Rectal smooth muscle tissue (tissue), 1 donor: ENCODE data around the gene RAB8A.
"Not testable (repeated sequence)": the region's sequence is repeated elsewhere in the genome, so short reads cannot be mapped to it uniquely, and the experiment has no call there.

Source experiments
- H3K27ac ChIP-seq: one replicate; pipeline ENCODE4 v1.7.0; 2013; ENCODE audit warnings: low read depth, low read length, inconsistent platforms
- H3K27me3 ChIP-seq: one replicate; pipeline ENCODE4 v1.7.0; 2013; ENCODE audit warnings: low read length; ENCODE audit not compliant: control insufficient read depth, insufficient read depth
- H3K36me3 ChIP-seq: one replicate; pipeline ENCODE4 v1.7.0; 2013; ENCODE audit warnings: low read length; ENCODE audit not compliant: control insufficient read depth, insufficient read depth
- H3K4me1 ChIP-seq: one replicate; pipeline ENCODE4 v1.7.0; 2013; ENCODE audit warnings: low read length; ENCODE audit not compliant: control insufficient read depth, insufficient read depth
- H3K4me3 ChIP-seq: one replicate; pipeline ENCODE4 v1.7.0; 2013; ENCODE audit warnings: low read length
- H3K9ac ChIP-seq: one replicate; pipeline ENCODE4 v1.7.0; 2013; ENCODE audit warnings: low read length

Gene RAB8A

DNA sequence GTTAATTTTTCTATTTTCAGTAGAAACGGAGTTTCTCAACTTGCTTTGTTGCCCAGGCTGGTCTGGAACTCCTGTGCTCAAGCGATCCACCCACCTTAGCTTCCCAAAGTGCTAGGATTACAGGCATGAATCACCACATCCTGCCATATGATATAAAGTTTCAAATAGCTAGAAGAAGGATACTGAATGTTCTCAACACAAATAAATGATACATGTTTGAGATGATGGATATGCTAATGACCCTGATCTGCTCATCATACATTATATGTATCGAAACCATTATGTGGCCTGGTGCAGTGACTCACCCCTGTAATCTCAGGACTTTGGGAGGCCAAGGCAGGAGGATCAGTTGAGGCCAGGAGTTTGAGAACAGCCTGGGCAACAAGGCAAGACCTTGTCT, 50.2 kb downstream of the RAB8A start:
- H3K9ac ChIP-seq, result no peak overlapping the region
- no peaks in the 10 kb centered on the region for H3K36me3 ChIP-seq

GRCh38 chr19:16164222-16164890, 52.7 kb downstream of the RAB8A start:
- no peak overlapping the region for H3K27ac ChIP-seq
- no peak overlapping the region for H3K9ac ChIP-seq
- no peaks in the 10 kb centered on the region for H3K27me3 ChIP-seq
- no peak overlapping the region for H3K4me3 ChIP-seq
- no peaks in the 10 kb centered on the region for H3K4me1 ChIP-seq
- H3K36me3 ChIP-seq, result no peaks in the 10 kb centered on the region

More for the DNA sequence above, 50.2 kb downstream of the RAB8A start:
- no peak overlapping the region for H3K27ac ChIP-seq
- no peak overlapping the region for H3K4me3 ChIP-seq
- H3K27me3 ChIP-seq, result no peaks in the 10 kb centered on the region
- H3K4me1 ChIP-seq, result no peaks in the 10 kb centered on the region

GRCh38 chr19:16166417-16166816, 54.7 kb downstream of the RAB8A start:
- Histone ChIP-seq H3K27me3 (no peaks in the 10 kb centered on the region), H3K36me3 (no peaks in the 10 kb centered on the region), H3K27ac (no peak overlapping the region), H3K4me1 (no peaks in the 10 kb centered on the region), H3K9ac (no peak overlapping the region), H3K4me3 (no peak overlapping the region)

DNA sequence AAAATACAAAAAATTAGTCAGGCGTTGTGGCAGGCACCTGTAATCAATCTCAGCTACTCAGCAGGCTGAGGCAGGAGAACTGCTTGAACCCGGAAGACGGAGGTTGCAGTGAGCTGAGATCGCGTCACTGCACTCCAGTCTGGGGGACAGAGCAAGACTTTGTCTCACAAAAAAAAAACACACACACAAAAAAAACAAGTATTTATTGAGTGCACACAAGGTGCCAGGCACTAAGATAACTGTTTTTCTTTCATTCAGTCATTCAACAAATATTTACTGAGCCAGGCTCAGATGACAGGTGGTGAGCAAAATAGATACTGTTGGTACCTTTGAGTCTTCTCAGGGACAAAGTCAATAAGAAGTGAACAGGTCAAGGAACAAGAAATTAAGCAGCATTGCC, 55.4 kb downstream of the RAB8A start:
- Histone ChIP-seq H3K9ac (no peak overlapping the region), H3K4me3 (no peak overlapping the region)

GRCh38 chr19:16168465-16169081, 56.9 kb downstream of the RAB8A start:
- H3K9ac ChIP-seq, result no peak overlapping the region
- no peak overlapping the region for H3K27ac ChIP-seq
- H3K4me3 ChIP-seq, result no peak overlapping the region
- H3K36me3 ChIP-seq, result no peaks in the 10 kb centered on the region
- no peaks in the 10 kb centered on the region for H3K27me3 ChIP-seq
- H3K4me1 ChIP-seq, result no peaks in the 10 kb centered on the region

More for the DNA sequence above, 55.4 kb downstream of the RAB8A start:
- H3K27ac ChIP-seq, result no peak overlapping the region
- no peaks in the 10 kb centered on the region for H3K4me1 ChIP-seq
- H3K36me3 ChIP-seq, result no peaks in the 10 kb centered on the region
- no peaks in the 10 kb centered on the region for H3K27me3 ChIP-seq

DNA sequence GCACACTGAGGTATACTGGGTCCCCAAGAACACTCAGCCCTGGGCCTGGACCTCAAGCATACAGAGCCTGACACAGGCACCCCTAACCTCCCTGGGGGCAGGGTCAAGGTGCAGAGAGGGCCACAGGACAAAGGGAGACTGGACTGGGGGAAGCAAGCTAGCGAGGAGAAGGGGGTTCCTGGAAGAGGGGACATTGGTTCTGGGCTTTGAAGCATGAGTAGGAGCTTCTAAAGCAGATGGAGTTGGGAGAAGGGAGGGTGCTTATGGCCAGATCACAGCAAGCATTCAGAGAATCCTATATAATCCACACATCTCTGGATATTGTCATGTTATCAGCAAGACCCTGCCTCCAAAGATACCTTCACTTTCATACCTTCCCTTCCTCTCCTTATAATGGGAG, 58.4 kb downstream of the RAB8A start:
- Histone ChIP-seq H3K4me1 (no peaks in the 10 kb centered on the region), H3K27ac (no peak overlapping the region), H3K9ac (no peak overlapping the region), H3K27me3 (no peaks in the 10 kb centered on the region), H3K4me3 (no peak overlapping the region), H3K36me3 (no peaks in the 10 kb centered on the region)

GRCh38 chr19:16175954-16176353, 64.3 kb downstream of the RAB8A start:
- H3K9ac ChIP-seq, result no peak overlapping the region
- no peaks in the 10 kb centered on the region for H3K27me3 ChIP-seq
- no peaks in the 10 kb centered on the region for H3K36me3 ChIP-seq
- no peak overlapping the region for H3K27ac ChIP-seq
- no peaks in the 10 kb centered on the region for H3K4me1 ChIP-seq
- H3K4me3 ChIP-seq, result no peak overlapping the region

- not testable (repeated sequence) for H3K4me3 ChIP-seq, H3K27me3 ChIP-seq, H3K9ac ChIP-seq, H3K36me3 ChIP-seq, H3K4me1 ChIP-seq, H3K27ac ChIP-seq
Measured at GRCh38 chr19:16178866-16179265, 67.2 kb downstream of the RAB8A start.

- Histone ChIP-seq H3K27ac (no peak overlapping the region), H3K27me3 (no peaks in the 10 kb centered on the region)
Measured at GRCh38 chr19:16180611-16181010, 68.9 kb downstream of the RAB8A start.

More at GRCh38 chr19:16180611-16181010, 68.9 kb downstream of the RAB8A start:
- no peaks in the 10 kb centered on the region for H3K36me3 ChIP-seq
- no peaks in the 10 kb centered on the region for H3K4me1 ChIP-seq
- no peak overlapping the region for H3K4me3 ChIP-seq
- H3K9ac ChIP-seq, result no peak overlapping the region
